PC-9 (cell line): ENCODE measurements around the gene PHACTR1. TPM values are rescaled to one million over a fixed set of nuclear protein-coding genes. Genes with fewer than 3 reads are reported as not detected.
"Not testable (repeated sequence)": the region's sequence is repeated elsewhere in the genome, so short reads cannot be mapped to it uniquely, and the experiment has no call there.

Experiments
- BruUV-seq: library from RNA; stranded (reverse); fragments of 400-500 nt; replicated peaks from 2 replicates; lab custom pipeline; 2021; lab: Mats Ljungman, UMichigan
- CTCF ChIA-PET: fragments of 300-600 bp; sonication (Branson Sonifier 250); formaldehyde crosslinking; loops from one replicate; lab custom pipeline; 2022; ENCODE audit warnings: antibody characterized with exemption; lab: Charles Lee
- POLR2A ChIA-PET: fragments of 300-600 bp; sonication (Branson Sonifier 250); formaldehyde crosslinking; loops from one replicate; lab custom pipeline; 2022; ENCODE audit warnings: antibody characterized with exemption; ENCODE audit not compliant: unreplicated experiment; lab: Charles Lee
- DNase-seq, 2 experiments: peaks; one replicate each; pipeline versions ENCODE4 v3.0.0 to v3.0.0-alpha.2; 2015 to 2022; ENCODE audit warnings: mixed read lengths in 1 of 2
- H2AFZ ChIP-seq: fragments of 200-600 bp; sonication (generic); 2 replicates; pipeline ENCODE4 v1.8.1; 2017; ENCODE audit warnings: antibody characterized with exemption
- H3F3A ChIP-seq: fragments of 200-600 bp; sonication (generic); 2 replicates; pipeline ENCODE4 v1.8.1; 2017; ENCODE audit warnings: antibody characterized with exemption, mild to moderate bottlenecking, low read depth; ENCODE audit not compliant: insufficient read depth
- H3K27ac ChIP-seq: fragments of 200-600 bp; sonication (generic); 2 replicates; pipeline ENCODE4 v1.6.1; 2016; ENCODE audit warnings: mixed run types
- H3K27me3 ChIP-seq: fragments of 200-600 bp; sonication (generic); 2 replicates; pipeline ENCODE4 v1.6.1; 2016; ENCODE audit warnings: low read depth, mixed run types; ENCODE audit not compliant: insufficient read depth
- H3K36me3 ChIP-seq: fragments of 200-600 bp; sonication (generic); 2 replicates; pipeline ENCODE4 v1.6.1; 2016; ENCODE audit warnings: low read depth, mixed run types
- H3K4me1 ChIP-seq: fragments of 200-600 bp; sonication (generic); replicated peaks from 2 replicates; pipeline ENCODE4 v1.6.1; 2016; ENCODE audit warnings: mixed run types; ENCODE audit not compliant: insufficient read depth
- H3K4me2 ChIP-seq: fragments of 200-600 bp; sonication (generic); 2 replicates; pipeline ENCODE4 v1.6.1; 2017; ENCODE audit warnings: mixed run types
- H3K4me3 ChIP-seq: fragments of 200-600 bp; sonication (generic); 2 replicates; pipeline ENCODE4 v1.6.1; 2016; ENCODE audit warnings: mixed run types
- H3K79me2 ChIP-seq: fragments of 200-600 bp; sonication (generic); 2 replicates; pipeline ENCODE4 v1.6.1; 2017; ENCODE audit warnings: low read depth, mixed run types
- H3K9me2 ChIP-seq: fragments of 200-600 bp; sonication (generic); 2 replicates; pipeline ENCODE4 v1.8.1; 2017; ENCODE audit warnings: mild to moderate bottlenecking; ENCODE audit not compliant: insufficient read depth
- H3K9me3 ChIP-seq: fragments of 200-600 bp; sonication (generic); 2 replicates; pipeline ENCODE4 v1.8.1; 2016; ENCODE audit warnings: low read depth; ENCODE audit not compliant: insufficient read depth
- H4K20me1 ChIP-seq: fragments of 200-600 bp; sonication (generic); 2 replicates; pipeline ENCODE4 v1.8.1; 2017; ENCODE audit not compliant: insufficient read depth
- CTCF ChIP-seq: fragments of 200-600 bp; sonication (generic); conservative IDR thresholded peaks from 2 replicates; pipeline ENCODE4 v1.6.1; 2017; ENCODE audit warnings: mixed run types, antibody characterized with exemption, mild to moderate bottlenecking, moderate library complexity
- EZH2 ChIP-seq: fragments of 200-600 bp; sonication (generic); IDR thresholded peaks from 2 replicates; pipeline ENCODE4 v1.8.0; 2017; ENCODE audit warnings: antibody characterized with exemption, low read depth
- intact Hi-C: fragments of 100-400 bp; cut with micrococcal nuclease; formaldehyde crosslinking; loops from one replicate; pipeline ENCODE4 v1.10.0; 2022; ENCODE audit not compliant: unreplicated experiment
- total RNA-seq: library from RNA; stranded (reverse); gene quantifications from 2 replicates; pipeline ENCODE4 v1.2.3, GENCODE V29; 2021

PHACTR1 gene
- total RNA-seq, 1 experiment from 2014 or later = not detected

GRCh38 chr6:13319891-13320564 is 603.5 kb downstream of the PHACTR1 start:
- H3K4me1 ChIP-seq = no peaks in the 10 kb centered on the region
- H2AFZ ChIP-seq = no peak overlapping the region
- H3K4me2 ChIP-seq = no peak overlapping the region
- CTCF ChIA-PET = no interaction called here
- peaks cover 7% of the 10 kb centered on the region for H3K36me3 ChIP-seq
- POLR2A ChIA-PET = no interaction called here
- H3K79me2 ChIP-seq = no peaks in the 10 kb centered on the region
- no peaks in the 10 kb centered on the region for H4K20me1 ChIP-seq
- no peaks in the 10 kb centered on the region for H3K9me2 ChIP-seq
- H3F3A ChIP-seq = no peaks in the 10 kb centered on the region
- H3K4me3 ChIP-seq = no peak overlapping the region
- no peak overlapping the region for H3K27ac ChIP-seq
- no peak for TF ChIP-seq CTCF
- TF ChIP-seq EZH2 = no peak
- no TSS peak for BruUV-seq
- DNase-seq = no peak
- intact Hi-C loops = no loop called here
- no peaks in the 10 kb centered on the region for H3K9me3 ChIP-seq
- no peaks in the 10 kb centered on the region for H3K27me3 ChIP-seq

- H3F3A ChIP-seq, BruUV-seq, intact Hi-C loops, DNase-seq, H3K36me3 ChIP-seq, H4K20me1 ChIP-seq, H3K27me3 ChIP-seq, CTCF ChIA-PET, POLR2A ChIA-PET, H3K9me3 ChIP-seq, H2AFZ ChIP-seq, H3K9me2 ChIP-seq, H3K27ac ChIP-seq: not testable (repeated sequence)
- Histone ChIP-seq H3K79me2 (peaks cover 20% of the 10 kb centered on the region), H3K4me3 (0 out of 2 replicates have a peak overlapping the region, but pooled peaks have one; percentile 95), H3K4me2 (0 out of 2 replicates have a peak overlapping the region, but pooled peaks have one; percentile 82), H3K4me1 (peaks cover 22% of the 10 kb centered on the region)
These were observed 609.5 kb downstream of the PHACTR1 start for GRCh38 chr6:13326031-13326586.

GRCh38 chr6:13327691-13328075 is 611.1 kb downstream of the PHACTR1 start:
- Histone ChIP-seq H3K79me2 (peaks cover 20% of the 10 kb centered on the region), H3K4me3 (peak overlapping the region; percentile 95), H3K27ac (peak overlapping the region; percentile 69), H3K36me3 (no peaks in the 10 kb centered on the region), H3F3A (peaks cover 8% of the 10 kb centered on the region), H3K4me2 (peak overlapping the region; percentile 82), H3K4me1 (peaks cover 22% of the 10 kb centered on the region), H4K20me1 (no peaks in the 10 kb centered on the region), H3K27me3 (no peaks in the 10 kb centered on the region), H2AFZ (peak overlapping the region; percentile 99), H3K9me2 (no peaks in the 10 kb centered on the region), H3K9me3 (no peaks in the 10 kb centered on the region)
- no peak; the same call in 1 of the 2 replicates for TF ChIP-seq CTCF
- TF ChIP-seq EZH2 = no peak
- CTCF ChIA-PET = no interaction called here
- no peak for DNase-seq
- POLR2A ChIA-PET = interaction anchor here (0.7 to 0.9 kb wide), 2 partner anchors 58 to 247 kb away, joined by 5 to 8 read pairs; partner anchors contain the start of gene SIRT5
- BruUV-seq = TSS peak; percentile 70
- intact Hi-C loops = loop anchor here (1.0 to 2.0 kb wide), 4 partner anchors 98 to 287 kb away; partner anchors contain the start of genes NOL7 and SIRT5
